ENCODE results near the gene MAP3K5.

- TF ChIP-seq CTCF (IDR thresholded peaks at IDR 0.05) = no peak
- TF ChIP-seq POLR2A (IDR thresholded peaks at IDR 0.05) = no peak
- TF ChIP-seq POLR2AphosphoS5 (IDR thresholded peaks at IDR 0.05) = no peak
Measured at GRCh38 chr6:136766274-136766673, 26.0 kb downstream of the MAP3K5 start.
